Kasumi-1 (cell line): ENCODE data around the gene GSTM4.

Experiments used
- DNase-seq, 2 experiments: peaks; one replicate each; lab custom pipeline; 2025; lab: John Stamatoyannopoulos, UW

The GSTM4 gene

DNA sequence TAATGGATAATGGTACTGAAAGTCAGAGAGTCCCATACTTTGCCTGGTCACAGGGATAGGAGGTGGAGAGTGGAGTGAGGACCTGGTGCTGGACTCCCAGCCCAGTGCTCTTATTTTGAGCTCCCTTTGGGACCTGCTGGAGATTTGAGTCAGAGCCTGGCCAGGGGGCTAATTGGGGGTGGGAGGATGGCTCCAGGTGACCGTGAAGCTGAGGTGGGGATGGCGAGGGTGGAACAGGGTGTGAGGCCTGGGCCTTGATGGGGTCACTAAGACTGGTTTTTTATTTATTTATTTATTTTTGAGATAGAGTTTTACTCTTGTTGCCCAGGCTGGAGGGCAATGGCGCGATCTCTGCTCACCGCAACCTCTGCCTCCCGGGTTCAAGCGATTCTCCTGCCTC, 18.5 kb upstream of the GSTM4 start:
- no peak for DNase-seq

DNA sequence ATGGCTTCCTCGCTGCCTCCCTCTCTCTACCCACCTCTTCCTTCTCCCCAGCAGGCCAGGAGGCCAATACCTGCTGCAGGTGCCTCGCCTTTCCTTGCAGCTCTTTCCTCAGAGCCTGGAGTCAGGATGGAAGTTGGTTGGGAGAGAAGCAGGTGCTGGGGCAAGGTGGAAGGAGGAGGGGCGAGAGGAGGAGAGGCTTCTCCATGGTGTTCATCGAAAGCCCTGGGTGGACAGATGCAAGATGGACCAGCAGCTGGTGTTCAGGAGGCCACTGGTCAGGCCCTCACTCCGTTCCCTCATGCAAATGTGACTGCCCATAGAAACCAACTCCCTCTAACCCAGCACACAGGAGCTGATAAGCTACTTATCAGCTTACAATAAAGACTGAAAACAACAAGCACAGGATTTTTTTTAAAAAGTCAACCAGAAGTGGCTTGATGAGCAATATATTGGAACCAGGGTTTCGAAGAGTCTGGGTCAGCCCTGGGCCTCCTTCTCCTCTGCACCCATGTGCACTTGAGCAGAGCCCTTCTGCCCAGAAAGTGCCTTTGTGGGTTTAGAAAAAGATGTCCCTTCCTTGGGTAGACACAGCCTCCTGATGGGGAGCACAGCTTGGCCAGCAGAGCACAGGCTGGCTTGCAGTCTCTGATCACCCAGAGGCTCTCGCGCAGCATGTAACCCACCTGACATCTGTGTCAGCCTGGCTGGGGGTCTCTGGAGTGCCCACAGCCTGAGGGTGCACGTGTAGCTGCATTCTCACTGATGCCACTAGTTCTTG, 16.6 kb upstream of the GSTM4 start:
- DNase-seq, result no peak

DNA sequence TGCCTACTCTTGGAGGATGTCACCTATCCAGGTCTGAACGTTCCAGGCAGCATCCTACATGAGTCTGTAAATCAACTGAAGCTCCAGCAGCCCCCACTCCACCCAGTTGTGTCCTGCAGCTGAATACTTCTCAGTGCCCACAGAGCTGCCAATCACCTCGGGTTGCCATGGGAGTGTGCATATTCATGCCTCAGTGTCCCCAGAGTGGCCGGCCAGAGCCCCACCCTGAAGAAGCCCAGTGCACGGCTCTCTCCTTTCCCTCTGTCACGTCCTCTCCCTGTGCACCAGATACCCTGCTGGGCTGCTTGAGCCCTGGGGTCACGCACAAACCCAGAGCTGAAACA, 16.1 kb upstream of the GSTM4 start:
- no peak for DNase-seq

DNA sequence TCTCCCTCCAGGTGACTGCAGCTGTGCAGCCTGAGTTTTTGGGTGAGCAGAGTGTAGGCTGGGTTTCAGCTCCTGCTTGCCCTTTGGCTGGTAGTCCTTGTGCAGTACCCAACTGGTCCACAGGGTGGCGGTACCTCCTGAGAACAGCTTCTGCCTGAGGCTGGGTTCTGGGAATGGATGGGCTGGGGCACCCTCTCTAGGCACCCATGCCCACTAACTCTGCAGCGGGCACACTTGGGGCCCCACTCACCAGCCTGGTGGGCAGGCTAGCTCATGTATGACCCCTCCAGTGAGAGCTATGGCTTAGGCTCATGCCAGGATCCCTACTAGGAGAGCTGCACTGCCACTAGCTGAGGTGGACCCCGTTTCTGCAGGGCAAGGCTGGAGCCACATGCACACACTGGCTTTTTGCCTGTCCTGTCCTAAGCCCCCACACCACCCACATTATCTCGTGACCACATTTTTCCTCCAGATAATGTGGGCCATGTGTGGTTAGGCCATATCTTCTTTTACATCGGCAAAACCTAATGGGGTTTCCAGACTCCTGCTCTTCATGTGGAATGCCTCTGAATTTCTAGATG, 15.5 kb upstream of the GSTM4 start:
- peak; percentile 76 for DNase-seq

DNA sequence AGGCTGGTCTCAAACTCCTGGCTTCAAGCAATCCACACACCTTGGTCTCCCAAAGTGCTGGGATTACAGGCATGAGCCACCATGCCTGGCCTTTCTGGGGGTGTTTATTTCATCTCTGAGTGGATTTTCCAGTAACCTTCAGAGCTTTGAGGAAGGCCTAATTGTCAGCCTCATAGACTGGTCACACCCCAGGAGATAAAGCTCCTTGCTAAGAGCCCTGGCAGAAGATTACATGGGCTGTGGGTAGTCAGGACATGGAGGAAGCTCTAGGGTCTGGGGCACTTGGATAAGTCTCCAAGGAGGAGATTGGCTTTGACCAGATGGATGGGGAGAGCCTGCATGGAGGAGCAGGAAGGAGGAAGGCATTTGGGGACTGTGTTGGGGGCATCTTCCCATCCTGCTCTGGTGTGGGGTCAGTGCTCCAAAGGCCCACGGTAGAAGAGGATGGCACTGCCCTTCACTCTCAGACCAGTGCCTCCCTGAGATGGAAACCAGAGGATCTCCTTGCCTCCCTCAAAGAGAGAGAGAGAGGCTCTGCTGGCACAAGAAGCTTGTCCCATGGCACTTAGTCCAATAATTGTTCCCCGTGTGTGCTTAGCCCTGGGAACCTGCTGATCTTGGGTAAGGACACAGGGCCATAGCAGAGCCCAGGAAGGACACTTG, 14.7 kb upstream of the GSTM4 start:
- DNase-seq, result no peak

DNA sequence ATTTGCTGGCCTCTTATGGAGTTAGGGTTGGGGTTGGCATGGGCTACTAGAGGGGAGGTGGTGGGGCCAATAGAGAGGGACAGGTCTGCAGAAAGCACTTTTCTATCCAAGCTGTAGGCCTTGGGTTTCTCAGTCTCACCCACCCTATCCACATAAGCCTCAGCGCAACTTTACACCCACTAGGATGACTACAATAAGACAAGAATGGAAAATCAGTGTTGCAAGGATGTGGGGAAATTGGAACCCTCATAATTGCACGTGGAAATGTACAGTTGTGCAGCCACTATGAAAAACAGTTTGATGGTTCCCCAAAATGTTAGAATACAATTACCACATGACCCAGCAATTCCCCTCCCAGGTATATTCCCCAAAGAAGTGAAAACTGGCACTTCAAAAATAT, 14.0 kb upstream of the GSTM4 start:
- DNase-seq, result no peak

DNA sequence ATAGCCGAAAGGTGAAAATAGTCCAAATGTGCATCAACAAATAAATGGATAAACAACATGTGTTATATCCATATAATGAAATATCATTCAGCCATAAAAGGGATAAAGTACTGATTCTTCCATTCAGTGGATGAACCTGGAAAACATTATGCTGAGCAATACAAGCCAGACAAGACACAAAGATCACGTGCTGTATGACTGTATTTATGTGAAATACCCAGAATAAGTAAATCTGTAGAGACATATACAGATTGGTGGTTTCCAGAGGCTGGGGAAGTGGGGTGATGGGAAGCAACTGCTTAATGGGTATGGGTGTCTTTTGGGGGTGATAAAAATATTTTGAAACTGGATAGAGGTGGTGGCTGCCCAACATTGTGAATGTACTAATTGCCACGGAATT, 13.3 kb upstream of the GSTM4 start:
- no peak for DNase-seq

DNA sequence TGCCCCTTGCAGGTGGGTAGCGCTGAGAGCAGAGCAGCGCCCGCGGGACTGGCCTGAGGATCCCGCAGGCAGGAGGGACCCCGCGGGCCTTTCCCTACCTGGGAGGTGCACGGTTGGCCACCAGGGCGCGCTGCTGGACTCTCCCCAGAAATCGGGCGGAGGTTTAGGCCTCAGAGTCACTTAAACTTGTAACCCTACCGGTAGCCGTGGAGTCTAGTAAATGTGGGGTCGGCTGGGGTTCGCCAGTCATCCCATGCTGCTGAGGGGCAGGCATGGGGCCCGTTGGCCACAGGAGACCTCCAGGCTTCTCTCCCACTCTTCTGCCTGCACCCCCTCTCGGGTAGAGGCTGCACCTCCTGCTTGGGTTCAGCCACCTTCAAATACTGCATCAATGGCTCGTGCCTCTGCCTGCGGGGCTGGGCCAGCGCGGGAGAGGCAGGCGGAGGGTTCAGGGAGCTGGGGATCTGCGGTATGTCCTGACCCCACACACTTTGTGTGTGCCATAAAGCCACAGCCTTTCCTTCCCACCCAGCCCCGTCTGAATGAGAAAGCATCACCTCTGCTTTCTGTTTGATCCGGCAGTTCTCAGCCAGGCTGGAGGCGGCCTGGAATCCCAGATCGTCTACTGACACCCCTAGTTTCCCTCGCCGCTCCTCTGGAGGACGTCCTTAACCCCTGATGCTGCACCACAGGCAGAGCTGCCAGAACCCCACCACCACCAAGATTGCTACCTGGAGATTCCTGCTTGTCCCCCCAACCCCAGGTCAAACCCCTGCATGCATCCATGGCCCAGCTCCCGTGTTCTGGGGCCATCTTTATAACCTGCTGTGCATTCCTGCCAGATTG, 12.3 kb upstream of the GSTM4 start:
- peak; percentile 76 to 88 for DNase-seq

DNA sequence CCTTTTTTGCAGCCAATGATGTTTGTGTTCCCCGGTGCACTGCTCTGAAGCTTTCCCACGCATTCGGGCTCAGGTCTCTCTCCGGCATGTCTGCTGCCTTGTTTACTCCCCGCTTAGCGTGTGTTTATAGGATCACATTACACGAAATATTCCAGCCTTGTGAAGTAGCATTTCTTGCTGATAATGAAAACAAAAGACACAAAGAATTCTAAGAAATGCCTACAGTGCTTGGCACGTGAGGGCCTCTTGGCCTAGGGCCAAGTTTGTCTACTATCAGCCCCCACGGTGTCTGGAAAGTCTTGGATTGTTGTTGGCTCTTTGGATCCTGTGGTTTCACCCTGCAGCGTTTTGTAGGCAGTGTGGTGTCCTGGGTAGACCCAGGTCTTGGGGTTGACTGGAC, 11.2 kb upstream of the GSTM4 start:
- no peak for DNase-seq

DNA sequence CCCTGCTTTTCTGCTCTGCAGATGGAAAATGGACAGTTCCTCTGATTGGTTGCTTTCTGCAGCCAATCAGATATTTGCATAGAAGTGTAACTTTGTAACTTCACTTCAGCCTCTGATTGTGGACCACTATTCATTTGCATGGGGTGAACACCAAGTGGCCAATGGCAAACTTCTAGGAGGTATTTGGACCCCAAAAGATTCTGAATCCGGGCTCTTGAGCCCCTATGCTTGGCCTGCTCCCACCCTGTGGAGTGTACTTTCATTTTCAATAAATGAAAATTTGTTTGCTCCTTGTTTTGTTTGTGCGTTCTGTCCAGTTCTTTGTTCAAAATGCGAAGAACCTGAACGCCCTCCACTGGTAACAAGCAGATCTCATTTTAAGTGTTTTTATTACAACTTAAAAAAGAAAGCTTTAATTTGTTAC, 6.4 kb upstream of the GSTM4 start:
- peak; percentile 59 to 68 for DNase-seq

DNA sequence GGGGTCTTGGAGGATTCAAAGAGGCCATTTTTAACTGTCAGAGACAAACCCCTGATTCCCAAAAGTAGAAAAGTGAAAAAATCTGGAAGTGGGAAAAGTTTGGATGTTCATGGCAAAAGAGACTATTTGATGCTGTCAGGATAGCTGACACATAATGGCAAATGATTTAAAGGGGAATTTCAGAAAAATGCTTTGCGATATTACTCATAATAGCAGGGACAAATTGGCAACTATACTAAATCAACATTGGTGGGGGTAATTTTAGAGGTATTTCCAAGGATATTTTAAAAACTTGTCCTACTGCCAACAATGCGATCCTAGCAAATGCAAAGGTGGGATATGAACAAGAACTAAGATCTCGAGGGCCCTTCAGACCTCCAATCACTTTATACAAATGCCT, 5.3 kb upstream of the GSTM4 start:
- DNase-seq, result no peak

DNA sequence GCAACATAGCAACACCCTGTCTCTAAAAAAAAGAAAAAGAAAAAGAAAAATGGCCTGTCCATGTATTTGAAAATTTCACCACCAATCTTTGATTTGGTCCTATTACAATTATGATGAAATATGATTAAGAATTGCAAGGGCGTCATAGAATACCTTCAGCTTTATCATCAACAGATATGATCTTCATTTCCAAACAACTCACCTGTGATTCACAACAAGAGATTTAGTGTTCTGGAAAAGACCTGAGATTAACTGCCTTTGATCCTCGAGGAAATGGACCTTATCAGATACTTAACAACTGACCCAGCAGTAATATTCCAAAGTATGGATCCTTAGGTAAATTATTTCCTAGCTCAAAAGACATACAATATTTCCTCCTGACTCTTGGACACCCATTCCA, 3.5 kb upstream of the GSTM4 start:
- DNase-seq, result no peak

DNA sequence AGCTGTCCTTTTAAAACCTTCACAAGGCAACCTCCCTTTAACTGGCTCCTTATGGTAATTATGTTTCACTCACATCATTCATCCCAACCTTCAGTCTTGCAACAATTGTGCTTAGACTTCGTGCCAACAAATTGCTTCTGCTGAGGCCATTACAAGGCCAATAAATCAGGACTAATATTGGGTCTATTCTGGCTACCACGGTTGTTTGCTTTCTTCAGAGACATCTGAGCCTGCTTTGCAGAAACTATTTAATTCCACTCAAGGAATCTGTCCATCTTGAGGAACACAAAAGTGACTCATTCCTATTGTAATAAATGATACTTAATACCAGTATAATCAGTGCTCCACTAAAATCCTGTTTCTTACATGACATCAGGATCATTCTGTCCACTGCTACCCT, 2.6 kb upstream of the GSTM4 start:
- DNase-seq, result no peak

DNA sequence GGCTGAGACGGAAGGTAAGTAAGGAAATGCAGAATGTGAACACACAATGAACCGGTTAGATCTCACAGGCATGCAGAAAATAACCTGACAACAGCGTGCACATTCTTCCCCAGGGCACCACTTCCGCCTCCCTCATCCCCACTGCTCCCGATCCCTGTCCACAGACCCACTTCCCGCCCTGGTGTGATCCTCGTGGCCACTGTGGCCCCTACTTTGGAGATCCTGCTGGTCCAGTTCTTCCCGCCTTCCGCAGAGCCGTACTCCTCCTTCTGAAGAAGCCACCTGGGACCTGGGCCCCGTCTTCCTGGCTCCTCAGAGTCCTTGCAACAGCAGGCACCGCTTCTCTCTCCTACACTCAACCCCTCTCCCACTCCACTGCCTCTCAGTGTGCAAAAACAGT, 1.4 kb upstream of the GSTM4 start:
- DNase-seq, result no peak

DNA sequence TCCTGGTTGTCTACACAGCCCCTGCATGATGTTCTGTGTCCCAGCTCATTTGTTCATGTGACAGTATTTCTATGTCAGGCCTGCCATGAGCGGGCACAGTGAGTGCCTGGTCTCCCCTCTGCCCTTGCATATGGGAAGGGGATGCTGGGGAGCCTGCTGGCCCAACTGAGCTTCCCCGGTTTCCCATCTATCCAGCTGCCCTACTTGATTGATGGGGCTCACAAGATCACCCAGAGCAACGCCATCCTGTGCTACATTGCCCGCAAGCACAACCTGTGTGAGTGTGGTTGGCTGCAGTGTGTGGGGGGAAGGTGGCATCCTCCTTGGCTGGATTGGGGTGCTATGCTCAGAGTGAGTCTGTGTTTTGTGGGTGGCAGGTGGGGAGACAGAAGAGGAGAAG, 1.5 kb downstream of the GSTM4 start:
- no peak for DNase-seq

DNA sequence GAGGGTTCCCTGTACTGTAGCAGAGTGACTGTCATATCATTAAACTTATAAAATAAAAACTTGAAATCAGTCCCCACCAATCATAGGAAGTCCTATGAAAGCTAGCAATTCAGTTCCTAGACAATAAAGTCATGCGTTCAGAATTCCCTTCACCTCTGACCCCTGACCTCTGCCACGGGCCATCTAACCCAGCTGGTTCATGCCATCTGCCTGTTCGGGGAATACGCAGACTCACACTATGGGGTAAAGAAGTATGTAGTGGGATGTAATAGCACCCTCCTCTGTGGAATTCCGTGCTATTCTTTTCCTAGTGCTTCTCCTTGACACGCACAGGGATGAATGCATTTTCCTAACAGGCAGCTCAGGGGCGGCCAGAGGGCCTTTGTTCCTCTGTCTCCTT, 2.1 kb downstream of the GSTM4 start:
- DNase-seq, result no peak

DNA sequence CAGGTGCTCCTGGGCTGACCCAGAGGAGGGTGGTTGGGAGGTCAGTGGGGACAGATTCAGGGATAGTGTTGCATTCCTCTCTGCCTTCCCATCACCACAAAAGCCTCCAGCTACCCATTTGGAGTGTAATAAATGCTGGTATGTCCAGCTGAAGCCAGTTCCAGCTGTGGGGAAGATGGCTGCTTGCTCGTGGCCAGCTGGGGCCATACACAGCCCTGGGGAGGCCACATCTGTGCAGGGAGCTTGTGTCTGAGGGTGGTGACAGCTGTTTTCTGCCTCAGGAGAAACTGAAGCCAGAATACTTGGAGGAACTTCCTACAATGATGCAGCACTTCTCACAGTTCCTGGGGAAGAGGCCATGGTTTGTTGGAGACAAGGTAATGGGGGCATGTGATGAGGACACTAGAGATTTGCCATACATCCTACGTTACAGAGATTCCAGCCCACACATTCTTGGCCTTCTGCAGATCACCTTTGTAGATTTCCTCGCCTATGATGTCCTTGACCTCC, 2.7 kb downstream of the GSTM4 start:
- DNase-seq, result no peak

DNA sequence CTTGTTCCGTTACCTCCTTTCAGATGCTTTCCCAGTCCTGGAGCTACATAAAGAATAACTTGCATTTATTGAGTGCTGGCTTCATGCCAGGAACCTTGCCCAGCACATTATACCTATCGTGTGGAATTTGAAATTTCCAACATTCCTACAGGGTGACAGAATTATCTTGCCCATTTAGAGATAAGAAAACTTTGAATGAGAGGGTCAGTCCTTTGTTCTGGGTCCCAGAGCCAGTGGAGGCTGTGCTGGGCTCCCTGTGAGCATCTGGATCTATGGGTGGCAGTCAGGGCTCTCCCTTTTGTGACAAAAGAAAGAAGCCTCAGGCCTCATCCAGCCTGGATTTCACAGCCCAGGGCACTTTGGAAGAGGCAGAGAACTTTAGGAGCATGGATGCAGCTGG, 3.2 kb downstream of the GSTM4 start:
- DNase-seq, result no peak

DNA sequence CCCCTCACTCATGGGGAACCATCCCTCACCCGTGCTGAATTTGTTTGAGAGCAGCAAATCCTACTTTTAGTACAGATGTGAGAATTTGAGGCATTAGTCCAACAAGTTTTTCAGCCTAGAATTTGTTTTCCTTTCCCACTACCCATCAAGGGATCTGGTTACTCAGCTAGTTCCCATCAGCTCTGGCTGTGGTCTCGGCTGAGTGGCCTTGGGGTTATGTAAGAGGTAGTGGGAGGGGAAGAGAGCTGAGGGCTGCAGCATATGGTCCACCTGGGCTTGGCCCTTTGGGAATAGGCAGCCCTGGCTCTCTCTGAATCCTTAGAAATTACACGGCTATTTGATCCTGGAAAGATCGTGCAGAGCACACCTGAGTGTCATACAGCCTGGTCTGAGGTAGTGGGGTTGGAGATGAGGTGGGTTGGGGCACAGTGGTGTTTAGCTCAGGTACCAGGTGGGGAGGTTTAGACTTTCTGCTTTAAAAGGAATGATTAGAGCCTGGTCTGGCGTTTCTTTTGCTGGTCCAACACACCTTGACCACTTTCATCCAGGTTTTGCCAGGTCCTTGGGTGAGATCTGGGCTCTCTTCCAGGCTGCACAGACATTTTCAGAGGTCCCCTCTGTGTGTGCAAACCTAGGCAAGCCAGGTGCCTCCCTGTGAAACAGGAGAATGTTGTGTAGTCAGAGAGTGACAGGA, 4.2 kb downstream of the GSTM4 start:
- no peak for DNase-seq

DNA sequence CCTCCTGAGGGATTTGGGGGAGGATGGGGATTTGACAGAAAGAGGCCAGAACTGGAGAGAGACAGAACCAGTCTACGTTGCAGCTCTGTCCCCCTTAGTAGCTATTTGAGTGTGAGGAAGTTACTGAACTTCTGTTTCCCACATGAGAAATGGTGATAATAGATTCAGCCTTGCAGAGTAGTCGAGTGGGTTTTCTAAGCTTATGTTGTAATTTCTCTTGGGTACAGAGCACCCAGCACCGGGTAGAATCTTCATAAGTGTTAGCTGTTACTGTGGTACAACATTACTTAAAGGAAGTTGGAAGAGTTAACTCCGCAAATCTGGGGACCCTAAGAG, 4.8 kb downstream of the GSTM4 start:
- peak; percentile 14 to 29 for DNase-seq

DNA sequence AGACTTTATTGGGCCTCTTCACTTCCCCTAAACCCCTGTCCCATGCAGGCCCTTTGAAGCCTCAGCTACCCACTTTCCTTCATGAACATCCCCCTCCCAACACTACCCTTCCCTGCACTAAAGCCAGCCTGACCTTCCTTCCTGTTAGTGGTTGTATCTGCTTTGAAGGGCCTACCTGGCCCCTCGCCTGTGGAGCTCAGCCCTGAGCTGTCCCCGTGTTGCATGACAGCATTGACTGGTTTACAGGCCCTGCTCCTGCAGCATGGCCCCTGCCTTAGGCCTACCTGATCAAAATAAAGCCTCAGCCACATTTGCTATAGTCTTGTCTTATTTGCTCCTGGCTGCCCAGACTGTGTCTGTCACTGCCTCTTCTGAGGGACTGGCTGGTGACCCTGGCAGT, 5.5 kb downstream of the GSTM4 start:
- no peak for DNase-seq

DNA sequence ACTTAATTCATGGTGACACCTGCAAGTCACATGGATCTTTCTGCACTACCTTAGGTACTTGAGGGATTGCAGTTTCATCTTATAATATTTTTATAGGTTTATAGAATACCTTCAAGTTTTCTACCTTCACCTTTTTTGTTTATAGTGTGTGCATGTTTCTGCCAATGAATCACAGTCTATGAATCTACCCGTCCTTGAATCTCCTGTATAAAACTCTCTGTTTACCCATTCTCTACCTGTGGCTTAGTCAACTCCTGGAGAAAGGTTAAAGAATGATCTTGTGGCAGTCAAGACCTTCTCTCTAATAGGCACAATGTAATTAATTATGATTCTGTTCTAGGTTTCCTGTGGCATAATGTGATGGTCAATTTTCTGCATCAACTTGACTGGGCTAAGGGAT, 8.8 kb downstream of the GSTM4 start:
- DNase-seq, result no peak
